GM21717 (cell line): Measurements from ENCODE around the gene TGFBR3.

Source experiments
- ATAC-seq: cut with Tn5 transposase; IDR thresholded peaks from one replicate; pipeline ENCODE4 v1.9.1; 2021; ENCODE audit warnings: mild to moderate bottlenecking, moderate library complexity; ENCODE audit not compliant: unreplicated experiment

TGFBR3 gene

GRCh38 chr1:91827459-91828321 lies 58.3 kb downstream of the TGFBR3 start:
- no peak for ATAC-seq

- ATAC-seq: no peak
Measured at GRCh38 chr1:91827087-91827458, 58.9 kb downstream of the TGFBR3 start.

- no peak for ATAC-seq
Measured at GRCh38 chr1:91826649-91827048, 59.3 kb downstream of the TGFBR3 start.

GRCh38 chr1:91826248-91826647 lies 59.7 kb downstream of the TGFBR3 start:
- ATAC-seq: no peak

- no peak for ATAC-seq
Measured at GRCh38 chr1:91821126-91821868, 64.7 kb downstream of the TGFBR3 start.

GRCh38 chr1:91819038-91819788 lies 66.7 kb downstream of the TGFBR3 start:
- no peak for ATAC-seq

- ATAC-seq: no peak
Measured at GRCh38 chr1:91818713-91818975, 67.3 kb downstream of the TGFBR3 start.

GRCh38 chr1:91817211-91817905 lies 68.6 kb downstream of the TGFBR3 start:
- ATAC-seq: no peak

- no peak for ATAC-seq
Measured at GRCh38 chr1:91816031-91816430, 69.9 kb downstream of the TGFBR3 start.

GRCh38 chr1:91814448-91814847 lies 71.5 kb downstream of the TGFBR3 start:
- ATAC-seq: no peak

- no peak for ATAC-seq
Measured at GRCh38 chr1:91813813-91814212, 72.1 kb downstream of the TGFBR3 start.

- no peak for ATAC-seq
Measured at GRCh38 chr1:91811363-91812025, 74.5 kb downstream of the TGFBR3 start.

GRCh38 chr1:91809317-91809716 lies 76.6 kb downstream of the TGFBR3 start:
- ATAC-seq: no peak

GRCh38 chr1:91807921-91808620 lies 77.9 kb downstream of the TGFBR3 start:
- ATAC-seq: no peak

GRCh38 chr1:91806769-91807700 lies 78.9 kb downstream of the TGFBR3 start:
- ATAC-seq: no peak

GRCh38 chr1:91806181-91806768 lies 79.7 kb downstream of the TGFBR3 start:
- ATAC-seq: no peak

GRCh38 chr1:91805311-91805801 lies 80.6 kb downstream of the TGFBR3 start:
- no peak for ATAC-seq

GRCh38 chr1:91804546-91805023 lies 81.4 kb downstream of the TGFBR3 start:
- no peak for ATAC-seq
